ENCODE results near the gene PHF2.

Gene PHF2

DNA sequence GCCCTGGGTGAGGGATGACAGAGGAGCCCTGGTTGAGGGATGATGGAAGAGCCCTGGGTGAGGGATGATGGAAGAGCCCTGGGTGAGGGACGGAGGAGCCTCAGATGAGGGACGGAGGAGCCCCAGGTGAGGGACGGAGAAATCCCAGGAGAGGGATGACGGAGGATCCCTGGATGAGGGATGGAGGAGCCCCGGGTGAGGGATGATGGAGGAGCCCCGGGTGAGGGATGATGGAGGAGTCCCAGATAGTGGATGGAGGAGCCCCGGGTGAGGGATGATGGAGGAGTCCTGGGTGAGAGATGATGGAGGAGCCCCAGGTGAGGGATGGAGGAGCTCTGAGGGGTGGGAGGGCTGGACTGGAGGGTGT lies 10.9 kb downstream of the PHF2 start:
- DNase-seq (ENCODE audit: low spot score) = no peak

DNA sequence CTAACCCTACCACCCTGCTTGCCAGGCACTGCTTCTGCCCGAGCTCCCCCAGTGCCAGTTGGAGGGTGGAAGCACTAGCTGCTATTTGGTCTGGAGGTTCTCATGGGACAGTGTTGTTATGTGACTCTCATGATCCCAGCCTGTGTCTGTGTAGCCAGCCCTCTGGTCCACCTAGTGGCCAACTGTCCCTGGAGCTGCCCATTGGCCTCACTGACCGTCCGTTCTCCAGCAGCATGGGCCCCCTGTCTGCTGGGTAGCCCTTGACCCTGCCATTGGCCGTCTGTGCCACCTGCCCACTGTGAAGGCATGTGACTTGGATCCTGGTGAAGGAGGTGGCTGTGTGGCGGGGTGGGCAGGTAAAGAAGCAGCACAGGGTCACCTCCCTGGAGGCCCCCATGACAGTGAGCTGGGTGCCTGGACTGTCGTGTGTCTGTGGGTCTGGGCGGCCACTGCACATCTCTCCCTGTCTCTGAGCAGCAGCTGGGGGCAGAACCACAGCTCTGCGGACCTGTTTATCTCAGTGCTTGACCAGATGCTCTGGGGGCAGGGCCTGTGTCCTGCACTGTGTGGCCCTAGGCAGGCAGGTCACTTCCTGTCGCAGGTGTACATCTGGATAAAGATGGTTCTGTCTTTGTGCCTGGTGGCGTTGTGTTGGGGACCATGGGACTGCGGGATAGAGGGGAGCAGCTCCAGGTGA lies 11.4 kb downstream of the PHF2 start:
- no peak for DNase-seq (ENCODE audit: low spot score)

DNA sequence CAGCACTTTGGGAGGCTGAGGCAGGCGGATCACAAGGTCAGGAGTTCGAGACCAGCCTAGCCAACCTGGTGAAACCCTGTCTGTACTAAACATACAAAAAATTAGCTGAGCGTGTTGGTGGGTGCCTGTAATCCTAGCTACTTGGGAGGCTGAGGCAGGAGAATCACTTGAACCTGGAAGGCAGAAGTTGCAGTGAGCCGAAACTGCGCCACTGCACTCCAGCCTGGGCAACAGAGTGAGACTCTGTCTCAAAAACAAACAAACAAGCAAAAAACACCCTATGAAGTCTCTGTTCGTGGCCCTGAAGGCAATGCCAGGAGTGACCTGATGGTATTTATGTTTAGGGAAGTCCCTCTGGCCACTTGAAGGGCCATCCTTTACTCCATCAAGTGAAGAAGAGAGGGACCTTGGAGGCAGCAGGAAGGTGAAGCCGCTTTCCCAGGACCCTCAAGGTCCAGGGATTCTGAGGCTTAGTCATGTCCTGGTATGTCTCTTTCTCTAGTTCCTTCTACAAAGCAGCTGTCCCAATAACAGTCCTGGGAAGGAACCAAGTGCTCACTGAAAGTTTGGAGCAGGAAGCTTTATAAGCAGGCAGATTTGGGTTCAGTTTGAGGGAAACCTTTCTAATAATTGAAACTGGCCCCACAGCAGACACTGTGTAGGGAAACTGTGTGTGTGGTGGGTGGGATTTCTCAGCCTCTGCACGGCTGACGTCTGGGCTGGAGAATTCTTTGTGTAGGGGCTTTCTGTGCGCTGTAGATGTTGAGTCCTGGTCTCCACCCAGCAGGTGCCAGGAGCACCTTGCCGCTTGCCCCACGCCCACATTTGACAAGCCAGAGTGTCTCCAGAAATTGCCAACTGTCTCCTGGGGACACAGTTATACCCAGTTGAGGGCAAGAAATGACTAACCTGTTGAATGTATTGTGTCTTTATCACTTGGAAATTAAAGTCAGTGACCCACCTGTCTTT lies 12.5 kb downstream of the PHF2 start:
- DNase-seq (ENCODE audit: low spot score) = peak; percentile 44

DNA sequence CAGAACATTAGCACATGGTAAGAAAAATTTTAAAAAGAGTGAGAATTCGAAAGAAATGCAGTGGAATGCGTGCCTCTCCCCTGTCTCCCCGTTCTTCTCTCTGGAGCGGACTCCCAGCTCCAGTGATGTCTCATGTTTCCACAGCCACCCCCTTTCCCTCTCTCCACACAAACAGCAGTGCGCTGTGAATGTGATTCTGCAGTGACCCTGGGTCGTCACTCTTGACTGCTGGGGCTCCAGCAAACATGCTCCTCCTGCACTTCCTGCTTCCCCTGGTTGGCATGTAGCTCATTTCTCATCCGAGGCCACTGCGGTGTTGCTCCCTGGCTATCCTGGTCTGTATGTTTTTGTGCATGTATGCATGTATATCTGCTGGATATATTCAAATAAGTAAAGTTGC lies 13.3 kb downstream of the PHF2 start:
- DNase-seq (ENCODE audit: low spot score) = peak; percentile 81

DNA sequence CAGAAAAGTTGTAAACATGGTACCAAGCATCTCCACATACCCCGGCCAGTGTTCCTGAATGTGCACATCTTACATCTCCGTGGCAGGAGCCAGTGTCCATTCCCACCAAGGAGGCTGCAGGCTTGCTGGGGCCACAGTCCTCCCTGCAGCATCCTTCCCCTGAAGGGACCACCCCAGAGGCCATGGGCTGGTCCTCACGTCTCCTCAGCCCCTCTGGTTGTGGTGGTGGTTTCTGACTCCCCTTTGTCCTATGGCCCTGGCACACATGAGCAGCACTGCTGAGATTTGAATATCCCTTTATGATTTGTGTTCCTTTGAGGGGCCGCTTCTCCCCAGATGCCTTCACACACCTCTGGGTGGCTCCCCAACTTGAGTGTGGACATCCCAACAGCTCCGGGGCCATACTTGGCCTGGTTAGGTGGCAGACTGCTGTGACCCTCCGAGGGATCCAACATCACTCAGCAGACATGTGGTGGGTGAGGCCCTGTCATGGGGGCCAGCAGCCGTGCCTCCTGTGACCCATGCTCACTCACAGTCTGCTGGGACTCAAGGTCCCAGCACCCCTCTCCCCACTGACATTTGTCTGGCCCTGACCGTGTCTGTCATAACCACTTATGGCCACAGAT lies 14.3 kb downstream of the PHF2 start:
- DNase-seq (ENCODE audit: low spot score) = no peak

DNA sequence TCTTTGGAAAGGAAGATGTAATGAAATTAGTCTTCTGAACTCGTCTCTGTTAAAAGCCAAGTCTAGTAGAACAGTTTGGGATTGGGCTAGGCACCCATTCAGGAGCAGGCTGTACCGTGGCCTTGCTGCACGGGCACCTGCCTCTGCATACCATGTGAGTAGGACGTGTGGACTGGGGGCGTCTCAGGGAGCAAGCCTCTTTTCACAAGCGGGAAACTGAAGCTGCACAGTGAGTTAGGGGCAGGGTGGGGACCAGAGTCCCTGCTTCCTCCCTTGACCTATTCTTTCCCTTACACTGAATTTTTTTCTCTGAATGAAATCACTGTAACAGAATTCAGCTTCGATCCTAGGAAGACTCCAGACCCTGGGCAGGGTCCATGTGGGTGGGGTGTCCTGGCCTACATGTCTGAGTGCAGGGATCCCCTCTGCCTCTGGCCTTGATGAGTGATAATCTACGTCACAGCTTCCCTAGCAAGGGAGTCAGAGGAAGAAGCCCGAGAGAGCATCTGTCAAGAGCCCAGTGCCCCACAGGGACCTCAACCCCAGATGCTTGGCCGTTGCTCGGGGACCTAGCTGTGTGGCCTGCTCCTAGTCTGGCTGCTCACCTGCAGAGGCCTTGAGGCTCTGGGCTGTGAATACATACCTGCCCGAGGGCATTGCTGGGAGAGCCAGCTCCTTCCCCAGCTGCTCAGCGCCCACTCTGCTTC lies 15.1 kb downstream of the PHF2 start:
- DNase-seq (ENCODE audit: low spot score) = no peak

GRCh38 chr9:93592008-93592642 lies 15.7 kb downstream of the PHF2 start:
- no peak for DNase-seq (ENCODE audit: low spot score)

DNA sequence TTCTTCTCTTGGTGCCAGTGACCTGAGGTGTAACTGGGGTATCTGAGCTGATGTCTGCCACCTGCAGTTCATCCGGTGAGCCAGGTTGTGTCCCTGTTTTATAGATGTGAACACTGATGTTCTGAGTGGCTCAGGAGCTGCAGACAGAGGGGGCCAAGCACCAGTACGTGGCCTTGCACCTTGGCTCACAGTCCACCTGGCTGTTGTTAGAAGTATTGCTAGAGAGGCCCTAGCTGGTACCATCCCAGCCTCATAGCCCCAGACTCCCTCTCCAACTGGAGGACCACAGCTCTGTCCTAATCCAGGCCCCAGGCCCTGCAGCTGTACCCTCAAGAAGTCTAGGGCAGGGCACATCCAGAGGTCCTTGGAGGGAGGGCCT lies 16.2 kb downstream of the PHF2 start:
- no peak for DNase-seq (ENCODE audit: low spot score)

DNA sequence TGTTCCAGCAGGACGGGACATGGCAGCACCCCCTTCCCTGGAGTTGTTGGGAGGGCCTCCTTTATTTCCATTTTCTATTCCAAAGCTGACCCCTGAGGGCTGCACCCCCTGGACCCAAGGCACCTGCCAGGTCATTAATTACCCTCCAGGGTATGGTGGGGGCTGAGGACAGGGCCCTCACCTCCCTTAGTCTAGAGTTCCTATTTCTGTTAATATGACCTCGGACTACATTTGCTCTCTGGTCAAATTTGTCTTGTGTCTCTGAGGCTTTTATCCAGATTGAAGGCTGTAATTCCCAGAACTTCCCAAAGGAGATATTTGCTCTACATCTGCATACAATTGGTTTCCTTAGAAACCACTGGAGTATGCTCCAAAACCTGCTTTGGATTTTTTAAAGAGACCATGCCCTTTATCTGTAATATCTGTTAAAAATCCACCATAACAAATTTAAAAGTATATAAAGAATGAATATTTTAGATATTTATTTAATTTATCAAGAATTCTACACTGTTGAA lies 16.8 kb downstream of the PHF2 start:
- DNase-seq (ENCODE audit: low spot score) = no peak

- no peak for DNase-seq (ENCODE audit: low spot score)
Measured at GRCh38 chr9:93594041-93594756, 17.8 kb downstream of the PHF2 start.

- no peak for DNase-seq (ENCODE audit: low spot score)
Measured at GRCh38 chr9:93595461-93595860, 19.1 kb downstream of the PHF2 start.

DNA sequence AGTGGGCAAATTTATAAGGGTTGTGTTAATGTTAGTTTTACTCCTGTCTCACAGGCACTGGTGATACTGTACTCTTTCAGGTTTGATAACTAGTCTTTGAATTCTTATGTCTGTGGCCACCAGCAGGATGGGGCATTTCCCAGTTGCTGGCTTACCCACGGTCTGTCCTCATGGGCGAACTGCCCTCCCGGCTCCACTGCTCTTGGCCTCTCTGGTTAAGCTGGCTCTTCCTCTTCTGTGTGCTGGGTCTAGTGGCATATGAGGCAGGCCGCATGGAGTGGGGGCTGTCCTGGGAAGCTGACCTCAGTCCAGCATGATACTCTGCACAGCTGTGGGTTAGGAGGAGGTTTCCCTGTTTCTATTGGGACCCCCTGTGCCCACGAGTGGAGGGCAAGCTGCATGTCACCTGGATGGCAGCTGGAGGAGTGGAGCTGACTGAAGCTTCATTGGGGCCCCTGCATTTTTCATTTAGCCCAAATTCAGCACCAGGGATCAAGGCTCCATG lies 19.5 kb downstream of the PHF2 start:
- no peak for DNase-seq (ENCODE audit: low spot score)

DNA sequence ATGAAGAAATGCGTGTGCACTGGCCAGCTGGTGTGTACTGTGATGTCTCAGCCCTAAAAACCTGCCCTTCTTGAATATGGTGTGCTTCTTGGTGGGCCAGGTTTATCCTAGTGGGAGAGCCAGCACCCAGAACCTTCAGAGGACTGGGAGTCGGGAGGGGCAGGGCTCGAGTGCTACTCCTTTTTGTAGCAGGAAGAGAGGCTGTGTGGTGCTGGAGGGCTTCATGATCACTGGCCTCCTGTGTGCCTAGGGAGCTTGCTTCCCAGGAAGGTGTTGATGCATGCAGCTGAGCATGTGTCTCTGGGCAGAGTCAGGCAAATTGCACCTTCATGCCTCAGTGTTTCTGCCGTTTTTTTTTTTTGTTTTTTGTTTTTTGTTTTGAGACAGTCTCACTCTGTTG lies 20.0 kb downstream of the PHF2 start:
- DNase-seq (ENCODE audit: low spot score) = no peak

GRCh38 chr9:93597142-93597706 lies 20.8 kb downstream of the PHF2 start:
- no peak for DNase-seq (ENCODE audit: low spot score)

DNA sequence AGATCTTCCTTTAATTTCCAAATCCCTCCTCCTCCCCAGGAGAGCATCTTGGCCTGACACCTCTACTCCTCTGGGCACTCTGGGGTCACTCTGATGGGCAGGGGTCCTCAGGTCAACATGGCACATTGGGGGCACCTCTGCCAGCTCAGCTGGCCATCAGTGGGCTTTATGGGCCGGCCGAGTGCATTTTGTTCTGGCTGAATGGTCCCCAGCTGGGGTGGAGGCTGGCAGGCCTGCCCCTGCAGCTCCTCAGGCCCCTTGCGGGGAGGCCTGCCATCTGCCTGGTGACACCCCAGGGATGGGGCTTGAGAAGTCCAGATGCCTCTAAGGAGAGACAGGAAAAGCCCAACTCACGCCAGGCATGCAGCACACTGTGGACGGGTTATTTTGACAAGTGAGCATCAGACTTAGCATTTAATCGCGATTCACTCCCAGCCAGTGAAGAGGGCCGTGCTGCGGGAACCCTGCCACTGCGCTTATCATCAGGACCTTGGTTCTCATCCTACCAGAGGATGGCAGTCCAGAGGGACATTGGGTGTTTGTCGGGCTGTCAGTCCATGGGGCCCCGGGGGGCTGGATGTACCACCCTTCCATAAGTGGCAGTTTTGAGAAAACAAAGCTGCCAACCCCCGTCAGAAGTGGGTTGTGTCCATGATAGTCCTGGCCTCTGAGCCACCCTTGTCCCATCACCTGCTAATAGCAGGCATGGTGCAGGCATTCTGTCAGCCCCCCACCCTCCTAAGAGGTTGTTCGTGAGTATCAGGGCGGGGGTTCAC lies 21.7 kb downstream of the PHF2 start:
- no peak for DNase-seq (ENCODE audit: low spot score)

GRCh38 chr9:93598647-93599241 lies 22.4 kb downstream of the PHF2 start:
- DNase-seq (ENCODE audit: low spot score) = no peak

DNA sequence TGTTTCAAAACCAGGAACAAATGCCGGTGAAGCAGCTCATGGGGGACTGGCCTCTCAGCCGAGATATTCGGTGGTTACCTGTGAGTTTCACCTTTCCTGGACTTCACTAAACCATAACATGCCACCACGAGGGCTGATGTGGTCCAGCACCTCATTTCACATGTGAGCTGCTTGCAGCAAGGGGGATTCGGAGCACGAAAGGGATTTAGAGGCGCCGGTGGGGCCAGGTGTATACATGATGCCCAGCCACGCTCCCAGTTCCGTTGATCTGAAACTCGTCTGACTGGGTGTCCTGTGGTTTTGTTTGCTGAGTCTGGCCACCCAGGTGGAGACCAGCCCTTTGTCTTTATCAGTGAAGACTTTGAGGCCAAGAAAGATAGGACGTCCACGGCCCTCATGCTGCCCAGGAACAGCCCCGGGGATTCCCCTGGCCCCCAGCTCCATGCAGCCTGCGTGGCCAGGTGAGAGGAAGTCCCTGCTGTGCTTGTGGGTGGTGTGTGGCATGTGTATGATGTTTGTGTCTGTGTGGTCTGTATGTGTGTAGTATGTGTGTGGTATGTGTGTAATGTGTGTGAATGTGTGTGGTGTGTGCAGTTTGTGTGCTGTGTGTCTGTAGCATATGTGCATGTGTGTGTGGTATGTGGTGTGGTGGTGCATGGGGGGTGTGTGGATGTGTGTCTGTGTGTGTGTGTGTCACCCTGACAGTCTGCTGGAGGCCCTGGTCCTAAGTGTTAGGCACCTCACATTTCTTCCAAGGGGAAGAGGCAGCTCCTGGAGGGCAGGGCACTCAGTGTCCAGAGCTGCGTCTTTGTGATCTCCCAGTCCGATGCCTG lies 23.4 kb downstream of the PHF2 start:
- no peak for DNase-seq (ENCODE audit: low spot score)

- peak; percentile 43 for DNase-seq (ENCODE audit: low spot score)
Measured at GRCh38 chr9:93600504-93600903, 24.1 kb downstream of the PHF2 start.
